ENCODE measurements around the gene RBMS1.

- TF ChIP-seq CTCF (IDR thresholded peaks at IDR 0.05; ENCODE audit: insufficient read depth, low read length) (no peak), POLR2AphosphoS5 (IDR thresholded peaks at IDR 0.05; ENCODE audit: low read depth) (no peak), SPI1 (IDR thresholded peaks at IDR 0.05; ENCODE audit: borderline replicate concordance, low read depth) (no peak)
Measured at GRCh38 chr2:160418853-160419252, 74.8 kb downstream of the RBMS1 start.

Measured in HL-60 (cell line).